Epithelial cell of esophagus (primary cell): Measurements from ENCODE around the gene RACGAP1.
"Not testable (repeated sequence)": the region's sequence is repeated elsewhere in the genome, so short reads cannot be mapped to it uniquely, and the experiment has no call there.

Source experiments
- DNase-seq: peaks from one replicate; pipeline ENCODE4 v3.0.0; 2010; ENCODE audit warnings: low read depth
- H3K4me3 ChIP-seq: 2 replicates; pipeline ENCODE4 v1.5.1; 2011; ENCODE audit warnings: mild to moderate bottlenecking, low read length, control low read depth
- TF ChIP-seq, protein P1 (sequence below): IDR thresholded peaks from 2 replicates; pipeline ENCODE4 v1.5.1; 2011; ENCODE audit warnings: low read depth, mild to moderate bottlenecking, low read length, control low read depth, inconsistent platforms; ENCODE audit not compliant: insufficient read depth; ENCODE audit errors: missing control alignments

The RACGAP1 gene

DNA sequence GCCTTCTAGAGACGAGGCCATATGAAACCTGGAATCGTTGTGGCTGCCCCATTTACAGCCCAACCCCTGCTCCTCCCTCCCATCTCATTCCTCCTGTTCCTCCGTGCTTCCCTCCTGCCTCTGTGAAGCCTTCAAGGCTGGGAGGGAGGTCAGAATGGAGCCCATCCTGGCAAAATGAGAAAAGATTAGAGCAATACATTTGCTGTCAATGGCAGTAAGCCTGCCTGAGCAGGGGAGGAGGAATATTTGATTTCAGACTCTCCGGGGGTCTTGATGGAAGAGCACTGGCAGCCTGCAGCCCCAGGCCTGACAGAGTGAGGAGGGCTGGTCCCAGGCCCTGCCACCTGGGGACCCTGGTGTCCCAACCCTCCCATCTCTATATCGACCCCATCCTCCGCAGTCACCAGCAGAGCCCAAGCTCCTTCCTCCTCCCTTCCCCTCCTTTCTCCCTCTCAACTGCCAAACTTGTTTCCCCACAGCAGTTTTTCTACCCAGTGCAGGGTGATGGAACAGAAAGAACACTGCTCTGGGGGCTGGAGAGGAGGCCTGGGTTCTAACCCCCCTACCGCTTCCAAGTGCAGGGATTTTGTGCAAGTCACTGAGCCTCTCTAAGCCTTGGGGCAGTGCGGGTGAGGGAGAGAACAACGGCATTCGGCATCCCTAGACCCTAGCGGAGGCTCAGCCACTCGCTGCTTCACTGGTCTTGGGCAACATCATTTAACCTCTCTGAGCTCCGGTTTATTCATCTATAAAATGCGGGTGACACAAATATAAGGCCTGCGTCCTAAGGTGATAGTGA is 16.0 kb upstream of the RACGAP1 start:
- DNase-seq, result no peak
- TF ChIP-seq, protein P1, sequence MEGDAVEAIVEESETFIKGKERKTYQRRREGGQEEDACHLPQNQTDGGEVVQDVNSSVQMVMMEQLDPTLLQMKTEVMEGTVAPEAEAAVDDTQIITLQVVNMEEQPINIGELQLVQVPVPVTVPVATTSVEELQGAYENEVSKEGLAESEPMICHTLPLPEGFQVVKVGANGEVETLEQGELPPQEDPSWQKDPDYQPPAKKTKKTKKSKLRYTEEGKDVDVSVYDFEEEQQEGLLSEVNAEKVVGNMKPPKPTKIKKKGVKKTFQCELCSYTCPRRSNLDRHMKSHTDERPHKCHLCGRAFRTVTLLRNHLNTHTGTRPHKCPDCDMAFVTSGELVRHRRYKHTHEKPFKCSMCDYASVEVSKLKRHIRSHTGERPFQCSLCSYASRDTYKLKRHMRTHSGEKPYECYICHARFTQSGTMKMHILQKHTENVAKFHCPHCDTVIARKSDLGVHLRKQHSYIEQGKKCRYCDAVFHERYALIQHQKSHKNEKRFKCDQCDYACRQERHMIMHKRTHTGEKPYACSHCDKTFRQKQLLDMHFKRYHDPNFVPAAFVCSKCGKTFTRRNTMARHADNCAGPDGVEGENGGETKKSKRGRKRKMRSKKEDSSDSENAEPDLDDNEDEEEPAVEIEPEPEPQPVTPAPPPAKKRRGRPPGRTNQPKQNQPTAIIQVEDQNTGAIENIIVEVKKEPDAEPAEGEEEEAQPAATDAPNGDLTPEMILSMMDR, result no peak

GRCh38 chr12:50040657-50041056 is 15.4 kb upstream of the RACGAP1 start:
- no peak overlapping the region for H3K4me3 ChIP-seq
- no peak for DNase-seq
- TF ChIP-seq, protein P1, result no peak

More for the DNA sequence above, 16.0 kb upstream of the RACGAP1 start:
- H3K4me3 ChIP-seq, result no peak overlapping the region

- H3K4me3 ChIP-seq, result no peak overlapping the region
- TF ChIP-seq, protein P1, result peak; percentile 79
- peak; percentile 88 for DNase-seq
Measured at GRCh38 chr12:50039151-50039835, 14.0 kb upstream of the RACGAP1 start.

DNA sequence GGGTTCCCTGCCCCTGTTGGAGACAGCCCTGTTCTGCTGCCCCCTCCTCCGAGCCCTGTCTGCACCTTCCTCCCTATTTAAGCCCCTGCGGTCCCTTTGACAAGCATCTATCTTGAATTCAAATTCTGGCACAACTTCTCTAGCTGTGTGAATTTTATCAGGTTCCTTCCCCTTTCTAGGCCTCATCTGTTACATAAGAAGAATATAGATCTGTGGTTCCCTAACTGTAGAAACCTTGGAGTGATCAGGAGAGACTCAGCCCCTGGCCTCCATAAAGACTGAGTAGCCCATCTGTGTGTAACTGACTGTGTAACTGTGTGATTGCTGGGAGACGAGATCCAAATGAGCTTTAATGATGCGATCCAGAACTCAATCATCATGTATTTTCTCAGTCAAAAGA is 13.0 kb upstream of the RACGAP1 start:
- no peak for DNase-seq
- H3K4me3 ChIP-seq, result no peak overlapping the region
- TF ChIP-seq, protein P1, result no peak

DNA sequence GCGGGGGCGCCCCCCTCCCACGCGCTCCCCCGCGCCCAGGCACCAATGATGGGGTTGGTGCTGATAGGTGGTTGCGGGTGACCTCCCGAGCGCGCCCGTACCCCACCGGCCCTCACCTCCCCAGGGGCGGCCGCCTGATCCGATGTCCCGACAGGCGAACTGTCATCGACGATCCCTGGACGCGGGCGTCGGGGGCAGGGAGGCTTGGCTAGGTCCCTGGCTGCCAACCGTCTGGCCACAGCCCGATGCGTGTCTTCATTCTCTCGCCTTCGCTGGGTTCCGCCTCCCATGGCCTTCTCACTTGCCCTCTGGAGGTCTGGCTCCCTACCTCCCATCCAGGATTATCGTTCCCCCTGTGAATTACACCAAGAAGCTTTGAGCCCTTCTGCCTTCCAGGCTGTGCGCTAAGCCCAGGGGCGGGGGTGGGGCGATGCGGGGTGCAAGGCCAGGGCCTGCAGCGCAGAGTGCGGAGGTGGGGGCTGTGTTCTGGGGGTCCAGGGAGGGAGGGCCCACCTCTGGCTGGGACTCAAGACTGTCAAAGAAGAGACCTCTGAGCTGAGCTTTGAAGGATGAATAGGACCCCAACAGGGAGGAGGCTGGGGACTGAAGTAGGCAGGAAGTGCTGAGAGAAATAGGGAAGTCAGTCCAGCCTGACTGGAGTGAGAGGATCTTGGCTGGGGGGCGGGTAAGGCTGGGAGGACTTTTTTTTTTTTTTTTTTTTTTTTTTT is 7.7 kb upstream of the RACGAP1 start:
- H3K4me3 ChIP-seq, result peak overlapping the region; percentile 7
- TF ChIP-seq, protein P1, result no peak
- no peak for DNase-seq

- H3K4me3 ChIP-seq, result peak overlapping the region; percentile 7
- DNase-seq, result no peak
Measured at GRCh38 chr12:50032515-50032853, 7.2 kb upstream of the RACGAP1 start.

GRCh38 chr12:50030449-50030848 is 5.2 kb upstream of the RACGAP1 start:
- not testable (repeated sequence) for H3K4me3 ChIP-seq, DNase-seq

More at GRCh38 chr12:50032515-50032853, 7.2 kb upstream of the RACGAP1 start:
- TF ChIP-seq, protein P1, result no peak
